Stomach (tissue), 4 donors: ENCODE measurements around the gene ZNF649.

Experiments
- EP300 ChIP-seq: sonication (generic); formaldehyde crosslinking; IDR thresholded peaks from one replicate; pipeline ENCODE4 v1.6.1; 2017; ENCODE audit warnings: antibody characterized with exemption
- POLR2A ChIP-seq, 4 donors: fragments of 450-650 bp; IDR thresholded peaks; one replicate each; pipeline ENCODE4 v1.6.1; 2016; ENCODE audit warnings: antibody characterized with exemption in 4 of 4, control low read depth in 2 of 4, mild to moderate bottlenecking in 1 of 4, moderate library complexity in 1 of 4
- POLR2AphosphoS5 ChIP-seq, 3 donors: sonication (generic); formaldehyde crosslinking; IDR thresholded peaks; one replicate each; pipeline ENCODE4 v1.6.1; 2016; ENCODE audit warnings: antibody characterized with exemption in 3 of 3
- TF ChIP-seq, protein P1 (sequence below), 7 experiments: fragments of 450-650 bp in 4 of 7; fragments of 200-600 bp in 3 of 7; sonication (generic) in 3 of 7; IDR thresholded peaks; one replicate each; pipeline ENCODE4 v1.5.1; 2016 to 2019; ENCODE audit warnings: antibody characterized with exemption in 7 of 7, control low read depth in 2 of 7, mild to moderate bottlenecking in 1 of 7

DNA sequence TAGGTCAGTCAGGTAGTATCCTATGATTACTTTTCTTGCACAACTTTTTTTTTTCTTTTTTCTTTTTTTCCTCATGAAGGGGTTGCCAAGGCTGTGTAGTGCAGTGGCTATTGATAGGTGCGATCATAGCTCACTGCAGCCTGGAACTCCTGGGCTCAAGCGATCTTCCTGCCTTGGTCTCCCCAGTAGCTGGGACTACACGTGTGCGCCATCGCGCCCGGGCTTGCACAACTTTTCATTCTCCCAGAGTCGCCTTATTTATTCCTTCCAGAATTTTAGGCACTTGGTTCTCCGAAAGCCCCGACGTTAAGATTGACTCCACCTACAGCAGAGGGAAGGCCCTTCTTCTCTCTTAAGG lies 21.6 kb upstream of the ZNF649 start:
- no peak for TF ChIP-seq POLR2A (IDR thresholded peaks at IDR 0.05)
- TF ChIP-seq, protein P1, sequence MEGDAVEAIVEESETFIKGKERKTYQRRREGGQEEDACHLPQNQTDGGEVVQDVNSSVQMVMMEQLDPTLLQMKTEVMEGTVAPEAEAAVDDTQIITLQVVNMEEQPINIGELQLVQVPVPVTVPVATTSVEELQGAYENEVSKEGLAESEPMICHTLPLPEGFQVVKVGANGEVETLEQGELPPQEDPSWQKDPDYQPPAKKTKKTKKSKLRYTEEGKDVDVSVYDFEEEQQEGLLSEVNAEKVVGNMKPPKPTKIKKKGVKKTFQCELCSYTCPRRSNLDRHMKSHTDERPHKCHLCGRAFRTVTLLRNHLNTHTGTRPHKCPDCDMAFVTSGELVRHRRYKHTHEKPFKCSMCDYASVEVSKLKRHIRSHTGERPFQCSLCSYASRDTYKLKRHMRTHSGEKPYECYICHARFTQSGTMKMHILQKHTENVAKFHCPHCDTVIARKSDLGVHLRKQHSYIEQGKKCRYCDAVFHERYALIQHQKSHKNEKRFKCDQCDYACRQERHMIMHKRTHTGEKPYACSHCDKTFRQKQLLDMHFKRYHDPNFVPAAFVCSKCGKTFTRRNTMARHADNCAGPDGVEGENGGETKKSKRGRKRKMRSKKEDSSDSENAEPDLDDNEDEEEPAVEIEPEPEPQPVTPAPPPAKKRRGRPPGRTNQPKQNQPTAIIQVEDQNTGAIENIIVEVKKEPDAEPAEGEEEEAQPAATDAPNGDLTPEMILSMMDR (IDR thresholded peaks at IDR 0.05) = no peak
- TF ChIP-seq POLR2AphosphoS5 (IDR thresholded peaks at IDR 0.05) = no peak
- no peak for TF ChIP-seq EP300
